Neural progenitor cell (in vitro differentiated cells): ENCODE data around the gene METRN. TPM values are rescaled to one million over a fixed set of nuclear protein-coding genes. Genes with fewer than 3 reads are reported as not detected.
"Not testable (repeated sequence)": the region's sequence is repeated elsewhere in the genome, so short reads cannot be mapped to it uniquely, and the experiment has no call there.

ENCODE experiments used
- DNase-seq: peaks from one replicate; pipeline ENCODE4 v3.0.0-alpha.2; 2016; ENCODE audit warnings: low spot score
- H2AFZ ChIP-seq: fragments of 200-600 bp; sonication (generic); replicated peaks from 2 replicates; pipeline ENCODE4 v1.6.1; 2016; ENCODE audit warnings: antibody characterized with exemption
- H3F3A ChIP-seq: fragments of 200-600 bp; sonication (generic); 2 replicates; pipeline ENCODE4 v1.6.1; 2016; ENCODE audit warnings: antibody characterized with exemption, low read depth
- H3K27ac ChIP-seq: fragments of 200-600 bp; sonication (generic); 2 replicates; pipeline ENCODE4 v1.5.1; 2016; ENCODE audit warnings: mild to moderate bottlenecking
- H3K27me3 ChIP-seq: fragments of 200-600 bp; sonication (generic); 2 replicates; pipeline ENCODE4 v1.6.1; 2016; ENCODE audit warnings: mild to moderate bottlenecking, moderate library complexity
- H3K36me3 ChIP-seq: fragments of 200-600 bp; sonication (generic); 2 replicates; pipeline ENCODE4 v1.5.1; 2016
- H3K4me1 ChIP-seq: fragments of 200-600 bp; sonication (generic); 2 replicates; pipeline ENCODE4 v1.6.1; 2016; ENCODE audit warnings: mixed run types
- H3K4me2 ChIP-seq: fragments of 200-600 bp; sonication (generic); 2 replicates; pipeline ENCODE4 v1.6.1; 2016
- H3K4me3 ChIP-seq: fragments of 200-600 bp; sonication (generic); 2 replicates; pipeline ENCODE4 v1.5.1; 2016
- H3K79me2 ChIP-seq: fragments of 200-600 bp; sonication (generic); 2 replicates; pipeline ENCODE4 v1.6.1; 2016; ENCODE audit warnings: low read depth
- H3K9ac ChIP-seq: fragments of 200-600 bp; sonication (generic); 2 replicates; pipeline ENCODE4 v1.6.1; 2016
- H3K9me3 ChIP-seq: fragments of 200-600 bp; sonication (generic); 2 replicates; pipeline ENCODE4 v1.5.1; 2016; ENCODE audit warnings: low read depth
- H4K20me1 ChIP-seq: fragments of 200-600 bp; sonication (generic); 2 replicates; pipeline ENCODE4 v1.6.1; 2016; ENCODE audit warnings: low read depth
- H3K27ac Mint-ChIP-seq: 3 replicates; pipeline ENCODE4 v1.8.0; 2021; ENCODE audit warnings: mixed read lengths
- H3K27me3 Mint-ChIP-seq: 2 replicates; pipeline ENCODE4 v1.8.0; 2022; ENCODE audit warnings: low read depth, mild to moderate bottlenecking, inconsistent platforms, moderate library complexity, mixed read lengths; ENCODE audit not compliant: insufficient read depth
- H3K36me3 Mint-ChIP-seq: 3 replicates; pipeline ENCODE4 v1.8.0; 2021; ENCODE audit warnings: mixed read lengths
- H3K4me1 Mint-ChIP-seq: 3 replicates; pipeline ENCODE4 v1.8.0; 2021; ENCODE audit warnings: mixed read lengths
- H3K4me3 Mint-ChIP-seq: 3 replicates; pipeline ENCODE4 v1.8.0; 2021; ENCODE audit warnings: mild to moderate bottlenecking, moderate library complexity, mixed read lengths
- H3K9me3 Mint-ChIP-seq: 3 replicates; pipeline ENCODE4 v1.8.0; 2020; ENCODE audit warnings: mixed read lengths
- EZH2 ChIP-seq: fragments of 200-600 bp; sonication (generic); IDR thresholded peaks from 2 replicates; pipeline ENCODE4 v1.6.1; 2017; ENCODE audit warnings: antibody characterized with exemption, mild to moderate bottlenecking, moderate library complexity
- EZH2phosphoT487 ChIP-seq: fragments of 200-600 bp; sonication (generic); IDR thresholded peaks from 2 replicates; pipeline ENCODE4 v1.6.1; 2017; ENCODE audit warnings: antibody characterized with exemption
- total RNA-seq: library from RNA; depleted of rRNA; stranded (reverse); fragments of >200 nt; gene quantifications from 2 replicates; pipeline ENCODE4 v1.2.3, GENCODE V29; 2015; ENCODE audit warnings: low replicate concordance
- TF ChIP-seq, protein P1 (sequence below): fragments of 200-600 bp; sonication (generic); IDR thresholded peaks from 2 replicates; pipeline ENCODE4 v1.5.1; 2017; ENCODE audit warnings: antibody characterized with exemption, mild to moderate bottlenecking

Gene METRN
- total RNA-seq, 1 donor from 2014 or later: 24.3 TPM

DNA sequence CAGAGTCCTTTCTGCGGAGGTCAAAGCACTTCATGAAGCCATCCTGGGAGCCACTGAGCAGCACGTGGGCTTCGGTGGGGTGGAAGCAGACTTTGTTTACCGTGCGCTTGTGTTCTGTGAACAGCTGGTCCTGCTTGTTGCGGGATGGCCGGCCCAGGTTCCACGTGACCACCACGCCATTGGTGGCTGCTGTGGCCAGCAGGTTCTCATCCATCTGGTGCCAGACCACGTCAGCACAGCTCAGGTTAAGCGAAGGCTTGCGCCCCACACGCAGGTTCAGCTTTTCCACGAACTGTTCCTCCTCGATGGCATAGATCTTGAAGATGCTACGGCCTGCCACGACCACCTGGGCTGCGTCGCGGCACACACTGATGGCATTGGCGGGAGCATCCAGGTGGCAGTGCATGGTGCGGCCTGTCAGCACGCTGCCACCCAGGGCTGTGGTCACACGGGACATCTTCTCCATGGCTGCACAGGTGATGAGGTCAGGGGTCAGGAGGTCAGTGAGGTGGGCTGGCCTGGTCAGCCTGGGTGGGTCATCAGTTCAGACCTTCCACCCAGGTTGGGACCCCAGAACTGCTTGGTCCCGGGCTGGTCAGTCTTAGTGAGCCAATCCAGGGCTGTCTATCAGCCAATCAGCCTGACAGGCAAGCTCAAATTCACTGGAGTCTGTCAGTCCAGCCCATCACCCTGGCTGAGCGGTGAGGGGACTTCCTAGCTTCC is 25.6 kb upstream of the METRN start:
- Histone ChIP-seq H2AFZ (no peak overlapping the region), H3K9ac (peak overlapping the region; percentile 64), H3F3A (peaks cover 41% of the 10 kb centered on the region), H3K4me3 (peak overlapping the region; percentile 79), H3K4me1 (peaks cover 1% of the 10 kb centered on the region), H3K9me3 (no peaks in the 10 kb centered on the region), H3K4me2 (peak overlapping the region; percentile 96), H3K36me3 (no peaks in the 10 kb centered on the region), H3K27ac (no peak overlapping the region), H3K79me2 (peaks cover 10% of the 10 kb centered on the region), H4K20me1 (no peaks in the 10 kb centered on the region), H3K27me3 (peaks cover 39% of the 10 kb centered on the region)
- peak overlapping the region; percentile 94 for H3K4me3 Mint-ChIP-seq
- no peaks in the 10 kb centered on the region for H3K9me3 Mint-ChIP-seq
- no peaks in the 10 kb centered on the region for H3K36me3 Mint-ChIP-seq
- H3K27me3 Mint-ChIP-seq: peaks cover 21% of the 10 kb centered on the region
- H3K27ac Mint-ChIP-seq: no peak overlapping the region
- peaks cover 12% of the 10 kb centered on the region for H3K4me1 Mint-ChIP-seq
- no peak for DNase-seq
- TF ChIP-seq, protein P1, sequence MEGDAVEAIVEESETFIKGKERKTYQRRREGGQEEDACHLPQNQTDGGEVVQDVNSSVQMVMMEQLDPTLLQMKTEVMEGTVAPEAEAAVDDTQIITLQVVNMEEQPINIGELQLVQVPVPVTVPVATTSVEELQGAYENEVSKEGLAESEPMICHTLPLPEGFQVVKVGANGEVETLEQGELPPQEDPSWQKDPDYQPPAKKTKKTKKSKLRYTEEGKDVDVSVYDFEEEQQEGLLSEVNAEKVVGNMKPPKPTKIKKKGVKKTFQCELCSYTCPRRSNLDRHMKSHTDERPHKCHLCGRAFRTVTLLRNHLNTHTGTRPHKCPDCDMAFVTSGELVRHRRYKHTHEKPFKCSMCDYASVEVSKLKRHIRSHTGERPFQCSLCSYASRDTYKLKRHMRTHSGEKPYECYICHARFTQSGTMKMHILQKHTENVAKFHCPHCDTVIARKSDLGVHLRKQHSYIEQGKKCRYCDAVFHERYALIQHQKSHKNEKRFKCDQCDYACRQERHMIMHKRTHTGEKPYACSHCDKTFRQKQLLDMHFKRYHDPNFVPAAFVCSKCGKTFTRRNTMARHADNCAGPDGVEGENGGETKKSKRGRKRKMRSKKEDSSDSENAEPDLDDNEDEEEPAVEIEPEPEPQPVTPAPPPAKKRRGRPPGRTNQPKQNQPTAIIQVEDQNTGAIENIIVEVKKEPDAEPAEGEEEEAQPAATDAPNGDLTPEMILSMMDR: no peak
- TF ChIP-seq EZH2phosphoT487 (no peak), EZH2 (no peak)

DNA sequence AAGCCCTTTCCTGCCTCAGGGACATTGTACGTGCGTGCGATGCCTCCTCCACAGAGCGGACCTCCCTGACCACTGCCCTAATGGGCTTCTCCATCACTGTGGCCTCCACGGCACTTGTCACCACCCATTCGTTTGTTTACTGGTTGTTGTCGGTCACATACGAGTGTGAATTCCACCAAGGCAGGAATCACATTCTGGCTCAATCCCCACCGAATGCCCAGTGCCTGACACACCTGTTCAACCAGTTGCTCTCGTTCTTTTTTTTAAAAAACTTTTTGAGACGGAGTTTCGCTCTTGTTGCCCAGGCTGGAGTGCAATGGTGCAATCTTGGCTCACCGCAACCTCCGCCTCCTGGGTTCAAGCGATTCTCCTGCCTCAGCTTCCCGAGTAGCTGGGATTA is 23.7 kb upstream of the METRN start:
- H3K27me3 ChIP-seq: peaks cover 58% of the 10 kb centered on the region
- not testable (repeated sequence) for H3K36me3 ChIP-seq, H3K36me3 Mint-ChIP-seq, H3K27ac Mint-ChIP-seq, H3K9me3 ChIP-seq, H3K9me3 Mint-ChIP-seq, H3K9ac ChIP-seq, H3K27ac ChIP-seq, H3K4me2 ChIP-seq, H2AFZ ChIP-seq, H3K4me1 ChIP-seq, H3K4me3 ChIP-seq, DNase-seq
- H3F3A ChIP-seq: peaks cover 32% of the 10 kb centered on the region
- Mint-ChIP-seq H3K4me3 (peak overlapping the region; percentile 94), H3K27me3 (peaks cover 32% of the 10 kb centered on the region), H3K4me1 (peaks cover 16% of the 10 kb centered on the region)
- H3K79me2 ChIP-seq: peaks cover 10% of the 10 kb centered on the region
- peaks cover 13% of the 10 kb centered on the region for H4K20me1 ChIP-seq

DNA sequence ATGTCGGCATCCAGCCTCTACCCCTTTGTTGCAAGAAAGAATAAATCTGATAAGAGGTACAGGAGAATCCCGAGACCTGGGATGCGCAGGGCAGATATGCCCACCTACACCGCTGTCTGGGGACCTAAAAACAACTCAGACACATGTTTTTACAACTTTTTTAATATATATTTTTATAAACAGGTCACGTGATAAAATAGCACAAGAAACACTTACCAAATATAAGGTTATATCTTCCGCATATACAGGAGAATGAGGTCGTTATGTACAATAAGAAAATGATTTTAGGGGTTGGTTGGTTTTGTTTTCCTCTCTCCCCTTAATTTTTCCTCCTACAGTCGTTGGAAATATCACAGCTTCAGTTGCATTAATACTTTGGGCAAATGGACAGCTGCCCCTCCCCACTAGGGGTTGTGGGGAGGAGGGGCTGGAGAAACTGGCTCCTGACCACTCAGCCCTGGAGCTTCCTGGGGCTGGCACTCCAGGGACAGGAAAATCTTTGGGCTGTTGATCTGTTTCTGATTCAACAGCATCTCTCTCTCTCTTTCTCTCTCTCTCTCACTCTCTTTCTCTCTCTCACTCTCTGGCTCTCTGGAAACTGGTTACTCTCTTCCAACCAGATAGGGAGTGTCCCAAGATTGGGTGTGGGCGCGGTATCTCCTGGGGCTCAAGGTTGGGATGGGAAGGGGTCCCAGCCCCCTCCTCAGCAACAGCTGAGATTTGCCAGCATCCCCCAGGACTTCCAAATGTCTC is 22.4 kb upstream of the METRN start:
- peaks cover 71% of the 10 kb centered on the region for H3K27me3 ChIP-seq

More for the DNA sequence above, 22.4 kb upstream of the METRN start:
- H3K4me1 Mint-ChIP-seq: peaks cover 16% of the 10 kb centered on the region
- Histone ChIP-seq H3K4me2 (no peak overlapping the region), H3K27ac (no peak overlapping the region), H3F3A (peaks cover 32% of the 10 kb centered on the region), H4K20me1 (peaks cover 13% of the 10 kb centered on the region), H2AFZ (no peak overlapping the region), H3K36me3 (no peaks in the 10 kb centered on the region), H3K9ac (no peak overlapping the region), H3K79me2 (peaks cover 10% of the 10 kb centered on the region), H3K4me3 (no peak overlapping the region), H3K4me1 (peaks cover 8% of the 10 kb centered on the region), H3K9me3 (no peaks in the 10 kb centered on the region)
- TF ChIP-seq, protein P1: no peak
- TF ChIP-seq EZH2phosphoT487: no peak
- no peak for TF ChIP-seq EZH2
- peak overlapping the region; percentile 81 for H3K4me3 Mint-ChIP-seq
- H3K36me3 Mint-ChIP-seq: no peaks in the 10 kb centered on the region
- H3K27ac Mint-ChIP-seq: no peak overlapping the region
- DNase-seq: no peak
- peaks cover 38% of the 10 kb centered on the region for H3K27me3 Mint-ChIP-seq
- no peaks in the 10 kb centered on the region for H3K9me3 Mint-ChIP-seq
